B cell (primary cell): Measurements from ENCODE around the gene ANXA4.

Experiments used
- EZH2 ChIP-seq: IDR thresholded peaks from 2 replicates; pipeline ENCODE4 v1.6.1; 2012; ENCODE audit warnings: borderline replicate concordance, low read depth, mild to moderate bottlenecking, moderate library complexity, low read length; ENCODE audit not compliant: insufficient read depth, poor library complexity, severe bottlenecking
- TF ChIP-seq, protein P1 (sequence below): fragments of 200-600 bp; IDR thresholded peaks from one replicate; pipeline ENCODE4 v1.8.0; 2022; ENCODE audit warnings: antibody characterized with exemption, mild to moderate bottlenecking

DNA sequence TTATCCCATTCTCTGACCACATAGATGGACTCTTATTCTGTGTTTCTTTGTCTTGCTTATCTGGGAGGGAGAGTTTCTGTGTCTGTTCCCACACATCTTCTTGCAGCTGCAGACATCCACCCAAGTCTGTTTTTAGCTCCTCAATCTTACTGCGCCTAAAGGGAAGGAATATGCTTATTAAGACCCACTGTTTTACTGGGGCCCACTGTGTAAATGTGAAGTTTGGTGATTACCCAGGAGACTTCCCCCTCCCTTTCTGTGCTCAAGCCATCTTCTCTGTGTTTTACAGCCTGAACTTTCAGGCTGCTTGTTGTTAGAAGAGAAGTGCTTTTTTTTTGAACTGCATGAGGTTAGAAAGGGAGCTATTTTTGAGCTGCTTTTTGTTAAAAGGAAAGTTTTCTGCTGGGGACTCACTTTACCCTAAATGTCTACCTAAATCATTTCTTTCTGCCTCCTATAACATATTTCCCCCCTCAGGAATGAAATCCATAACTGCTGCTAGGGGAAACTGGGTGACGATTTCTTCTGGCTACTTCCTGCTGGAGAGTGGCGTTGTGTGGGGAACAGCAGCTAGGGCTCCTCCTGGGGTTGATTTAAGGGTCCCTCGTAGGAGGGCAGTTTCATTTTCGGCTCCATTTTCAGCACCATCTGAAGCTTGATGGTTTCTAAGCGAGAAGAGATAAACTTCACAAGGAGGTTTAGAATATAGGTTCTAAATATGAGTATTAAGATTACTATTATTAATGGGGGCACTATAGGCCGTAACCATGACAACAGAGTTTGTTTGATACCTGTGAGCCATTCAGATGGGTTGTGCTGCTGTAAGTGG, 48.1 kb downstream of the ANXA4 start:
- TF ChIP-seq, protein P1, sequence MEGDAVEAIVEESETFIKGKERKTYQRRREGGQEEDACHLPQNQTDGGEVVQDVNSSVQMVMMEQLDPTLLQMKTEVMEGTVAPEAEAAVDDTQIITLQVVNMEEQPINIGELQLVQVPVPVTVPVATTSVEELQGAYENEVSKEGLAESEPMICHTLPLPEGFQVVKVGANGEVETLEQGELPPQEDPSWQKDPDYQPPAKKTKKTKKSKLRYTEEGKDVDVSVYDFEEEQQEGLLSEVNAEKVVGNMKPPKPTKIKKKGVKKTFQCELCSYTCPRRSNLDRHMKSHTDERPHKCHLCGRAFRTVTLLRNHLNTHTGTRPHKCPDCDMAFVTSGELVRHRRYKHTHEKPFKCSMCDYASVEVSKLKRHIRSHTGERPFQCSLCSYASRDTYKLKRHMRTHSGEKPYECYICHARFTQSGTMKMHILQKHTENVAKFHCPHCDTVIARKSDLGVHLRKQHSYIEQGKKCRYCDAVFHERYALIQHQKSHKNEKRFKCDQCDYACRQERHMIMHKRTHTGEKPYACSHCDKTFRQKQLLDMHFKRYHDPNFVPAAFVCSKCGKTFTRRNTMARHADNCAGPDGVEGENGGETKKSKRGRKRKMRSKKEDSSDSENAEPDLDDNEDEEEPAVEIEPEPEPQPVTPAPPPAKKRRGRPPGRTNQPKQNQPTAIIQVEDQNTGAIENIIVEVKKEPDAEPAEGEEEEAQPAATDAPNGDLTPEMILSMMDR: no peak
- no peak for TF ChIP-seq EZH2
